ENCODE results near the gene NUDCD3.

- TF ChIP-seq, protein P1, sequence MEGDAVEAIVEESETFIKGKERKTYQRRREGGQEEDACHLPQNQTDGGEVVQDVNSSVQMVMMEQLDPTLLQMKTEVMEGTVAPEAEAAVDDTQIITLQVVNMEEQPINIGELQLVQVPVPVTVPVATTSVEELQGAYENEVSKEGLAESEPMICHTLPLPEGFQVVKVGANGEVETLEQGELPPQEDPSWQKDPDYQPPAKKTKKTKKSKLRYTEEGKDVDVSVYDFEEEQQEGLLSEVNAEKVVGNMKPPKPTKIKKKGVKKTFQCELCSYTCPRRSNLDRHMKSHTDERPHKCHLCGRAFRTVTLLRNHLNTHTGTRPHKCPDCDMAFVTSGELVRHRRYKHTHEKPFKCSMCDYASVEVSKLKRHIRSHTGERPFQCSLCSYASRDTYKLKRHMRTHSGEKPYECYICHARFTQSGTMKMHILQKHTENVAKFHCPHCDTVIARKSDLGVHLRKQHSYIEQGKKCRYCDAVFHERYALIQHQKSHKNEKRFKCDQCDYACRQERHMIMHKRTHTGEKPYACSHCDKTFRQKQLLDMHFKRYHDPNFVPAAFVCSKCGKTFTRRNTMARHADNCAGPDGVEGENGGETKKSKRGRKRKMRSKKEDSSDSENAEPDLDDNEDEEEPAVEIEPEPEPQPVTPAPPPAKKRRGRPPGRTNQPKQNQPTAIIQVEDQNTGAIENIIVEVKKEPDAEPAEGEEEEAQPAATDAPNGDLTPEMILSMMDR (IDR thresholded peaks at IDR 0.05; ENCODE audit: insufficient read depth, low read depth, low read length): no peak
- TF ChIP-seq EZH2 (IDR thresholded peaks at IDR 0.05; ENCODE audit: insufficient read depth, low read length): no peak
These were observed 75.4 kb downstream of the NUDCD3 start for GRCh38 chr7:44415047-44415446.
